ENCODE measurements around the gene GPI.

Gene GPI

GRCh38 chr19:34341935-34342680 is 22.9 kb upstream of the GPI start:
- DNase-seq (ENCODE audit: low read depth) = no peak

- no peak for DNase-seq (ENCODE audit: low read depth)
Measured at GRCh38 chr19:34343751-34344150, 21.2 kb upstream of the GPI start.

- peak; percentile 67 for DNase-seq (ENCODE audit: low read depth)
Measured at GRCh38 chr19:34345947-34346351, 19.0 kb upstream of the GPI start.

GRCh38 chr19:34347561-34348165 is 17.3 kb upstream of the GPI start:
- no peak for DNase-seq (ENCODE audit: low read depth)

- DNase-seq (ENCODE audit: low read depth) = no peak
Measured at GRCh38 chr19:34348899-34349487, 16.0 kb upstream of the GPI start.

GRCh38 chr19:34350161-34350561 is 14.8 kb upstream of the GPI start:
- DNase-seq (ENCODE audit: low read depth) = peak; percentile 46

- no peak for DNase-seq (ENCODE audit: low read depth)
Measured at GRCh38 chr19:34351382-34351826, 13.6 kb upstream of the GPI start.

GRCh38 chr19:34353546-34353945 is 11.4 kb upstream of the GPI start:
- no peak for DNase-seq (ENCODE audit: low read depth)

- DNase-seq (ENCODE audit: low read depth) = no peak
Measured at GRCh38 chr19:34355201-34355600, 9.8 kb upstream of the GPI start.

GRCh38 chr19:34356875-34357274 is 8.1 kb upstream of the GPI start:
- DNase-seq (ENCODE audit: low read depth) = no peak

GRCh38 chr19:34357431-34357830 is 7.6 kb upstream of the GPI start:
- DNase-seq (ENCODE audit: low read depth) = no peak

- peak; percentile 100 for DNase-seq (ENCODE audit: low read depth)
Measured at GRCh38 chr19:34359140-34359953, 5.6 kb upstream of the GPI start.

- no peak for DNase-seq (ENCODE audit: low read depth)
Measured at GRCh38 chr19:34359954-34360315, 5.1 kb upstream of the GPI start.

- DNase-seq (ENCODE audit: low read depth) = no peak
Measured at GRCh38 chr19:34360354-34360909, 4.6 kb upstream of the GPI start.

- no peak for DNase-seq (ENCODE audit: low read depth)
Measured at GRCh38 chr19:34362679-34363069, 2.3 kb upstream of the GPI start.

- no peak for DNase-seq (ENCODE audit: low read depth)
Measured at GRCh38 chr19:34363094-34363493, 1.9 kb upstream of the GPI start.

GRCh38 chr19:34363930-34364329 is 1.1 kb upstream of the GPI start:
- DNase-seq (ENCODE audit: low read depth) = no peak

GRCh38 chr19:34364462-34364829 is 550 bp upstream of the GPI start:
- DNase-seq (ENCODE audit: low read depth) = no peak

- DNase-seq (ENCODE audit: low read depth) = no peak
Measured at GRCh38 chr19:34365463-34366401, 736 bp downstream of the GPI start.

GRCh38 chr19:34366738-34367623 is 2.0 kb downstream of the GPI start:
- DNase-seq (ENCODE audit: low read depth) = no peak

Data from activated T-cell treated with anti-CD3 and anti-CD28 coated beads for 48 hours (primary cell).